HEK293T (cell line): ENCODE measurements around the gene ZFP36.

Experiments used
- CTCF ChIA-PET: fragments of 350-600 bp; formaldehyde crosslinking; extraction: SDS; loops from one replicate; lab custom pipeline; 2021; ENCODE audit warnings: antibody characterized with exemption, inconsistent platforms; lab: Yijun Ruan, JAX
- POLR2A ChIA-PET: fragments of 350-600 bp; formaldehyde crosslinking; extraction: SDS; loops from one replicate; lab custom pipeline; 2020; ENCODE audit warnings: antibody characterized with exemption, inconsistent platforms; lab: Yijun Ruan, JAX
- DNase-seq: peaks from one replicate; pipeline ENCODE4 v3.0.0; 2012; ENCODE audit warnings: mixed read lengths; ENCODE audit errors: extremely low spot score
- ARNT ChIP-seq: fragments of 450-650 bp; IDR thresholded peaks from 2 replicates; pipeline ENCODE4 v1.6.1; 2017; ENCODE audit warnings: mild to moderate bottlenecking
- BHLHE40 ChIP-seq: fragments of 450-650 bp; IDR thresholded peaks from 2 replicates; pipeline ENCODE4 v1.6.1; 2016; ENCODE audit warnings: mild to moderate bottlenecking, moderate library complexity, borderline replicate concordance
- CTBP1 ChIP-seq: fragments of 450-650 bp; IDR thresholded peaks from 2 replicates; pipeline ENCODE4 v1.6.1; 2016; ENCODE audit warnings: borderline replicate concordance
- ELF4 ChIP-seq: fragments of 450-650 bp; IDR thresholded peaks from 2 replicates; pipeline ENCODE4 v1.6.1; 2017; ENCODE audit warnings: antibody characterized with exemption
- FOXA1 ChIP-seq: fragments of 450-650 bp; IDR thresholded peaks from 2 replicates; pipeline ENCODE4 v1.6.1; 2016; ENCODE audit warnings: mild to moderate bottlenecking
- FOXK2 ChIP-seq: fragments of 450-650 bp; IDR thresholded peaks from 2 replicates; pipeline ENCODE4 v1.6.1; 2016; ENCODE audit warnings: mild to moderate bottlenecking
- FOXM1 ChIP-seq: fragments of 450-650 bp; IDR thresholded peaks from 2 replicates; pipeline ENCODE4 v1.6.1; 2017; ENCODE audit warnings: mild to moderate bottlenecking, borderline replicate concordance
- HDGF ChIP-seq: fragments of 450-650 bp; IDR thresholded peaks from 2 replicates; pipeline ENCODE4 v1.6.1; 2017; ENCODE audit warnings: antibody characterized with exemption, borderline replicate concordance
- L3MBTL2 ChIP-seq: fragments of 450-650 bp; conservative IDR thresholded peaks from 2 replicates; pipeline ENCODE4 v1.6.1; 2016; ENCODE audit warnings: mild to moderate bottlenecking
- LEF1 ChIP-seq: fragments of 450-650 bp; IDR thresholded peaks from 2 replicates; pipeline ENCODE4 v1.6.1; 2017; ENCODE audit warnings: mild to moderate bottlenecking, borderline replicate concordance
- NFRKB ChIP-seq: fragments of 450-650 bp; IDR thresholded peaks from 2 replicates; pipeline ENCODE4 v1.6.1; 2016; ENCODE audit warnings: mild to moderate bottlenecking, moderate library complexity
- SP1 ChIP-seq: fragments of 450-650 bp; IDR thresholded peaks from 2 replicates; pipeline ENCODE4 v1.6.1; 2017
- SUZ12 ChIP-seq: fragments of 450-650 bp; IDR thresholded peaks from 2 replicates; pipeline ENCODE4 v1.6.1; 2016; ENCODE audit warnings: mild to moderate bottlenecking
- TARDBP ChIP-seq: fragments of 450-650 bp; IDR thresholded peaks from 2 replicates; pipeline ENCODE4 v1.6.1; 2016
- ZNF384 ChIP-seq: fragments of 450-650 bp; IDR thresholded peaks from 2 replicates; pipeline ENCODE4 v1.6.1; 2016
- TF ChIP-seq, protein P1 (sequence below): fragments of 450-650 bp; IDR thresholded peaks from 2 replicates; pipeline ENCODE4 v1.6.1; 2016

ZFP36 gene, protein sequence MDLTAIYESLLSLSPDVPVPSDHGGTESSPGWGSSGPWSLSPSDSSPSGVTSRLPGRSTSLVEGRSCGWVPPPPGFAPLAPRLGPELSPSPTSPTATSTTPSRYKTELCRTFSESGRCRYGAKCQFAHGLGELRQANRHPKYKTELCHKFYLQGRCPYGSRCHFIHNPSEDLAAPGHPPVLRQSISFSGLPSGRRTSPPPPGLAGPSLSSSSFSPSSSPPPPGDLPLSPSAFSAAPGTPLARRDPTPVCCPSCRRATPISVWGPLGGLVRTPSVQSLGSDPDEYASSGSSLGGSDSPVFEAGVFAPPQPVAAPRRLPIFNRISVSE

GRCh38 chr19:39406656-39407409 lies at the start of gene ZFP36:
TSS of gene ZFP36 (plus strand) at chr19:39406847. CDS start at chr19:39406905, 58 bp downstream.
- ChIA-PET POLR2A (interaction anchor here (1.1 to 10.0 kb wide), 3 partner anchors 9 to 29 kb away, joined by 3 to 54 read pairs (median 7); partner anchors contain the start of genes MED29, PAF1 and RPS16), CTCF (no interaction called here)
- DNase-seq, result peak; percentile 72
- no peak for TF ChIP-seq SP1
- no peak for TF ChIP-seq LEF1
- TF ChIP-seq BHLHE40, result no peak
- no peak for TF ChIP-seq TARDBP
- peak; percentile 32; the same call in 1 of the 2 replicates for TF ChIP-seq L3MBTL2

- POLR2A ChIA-PET, result no interaction called here
- CTCF ChIA-PET, result no interaction called here
- DNase-seq, result no peak
- TF ChIP-seq HDGF (no peak), FOXM1 (no peak)
Observed at GRCh38 chr19:39359026-39359425, 47.6 kb upstream of the ZFP36 start.

DNA sequence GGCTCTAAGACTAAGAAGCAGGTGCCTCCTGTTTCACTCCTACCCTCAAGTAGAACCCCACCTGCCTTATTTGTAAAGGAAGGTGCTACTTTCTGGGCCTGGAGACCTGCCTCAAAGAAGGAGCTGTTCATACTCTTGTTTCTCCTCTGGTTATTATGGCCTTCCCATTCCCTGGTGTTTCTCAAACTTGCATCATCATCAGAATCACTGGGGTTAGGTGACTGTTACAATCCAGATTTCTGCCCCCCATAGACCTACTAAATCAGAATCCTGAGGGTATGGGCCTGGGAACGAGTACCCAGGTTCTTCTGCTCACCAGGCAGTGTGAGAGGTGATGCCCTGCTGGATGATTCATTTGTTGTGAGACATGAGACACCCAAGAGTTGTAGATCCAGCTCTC lies 46.0 kb upstream of the ZFP36 start:
- no peak for DNase-seq
- TF ChIP-seq NFRKB, result no peak
- TF ChIP-seq FOXK2, result no peak
- TF ChIP-seq FOXA1, result no peak
- no peak for TF ChIP-seq ZNF384
- ChIA-PET POLR2A (no interaction called here), CTCF (no interaction called here)

GRCh38 chr19:39362682-39363657 lies 43.7 kb upstream of the ZFP36 start:
- no peak for DNase-seq
- no peak for TF ChIP-seq BHLHE40
- TF ChIP-seq ARNT, result no peak
- TF ChIP-seq NFRKB, result no peak
- TF ChIP-seq HDGF, result no peak
- CTCF ChIA-PET, result interaction anchor here (0.6 kb wide), 1 partner anchor 101 kb away, joined by 5 read pairs; no protein-coding TSS in a partner anchor
- POLR2A ChIA-PET, result interaction anchor here (1.0 kb wide), 1 partner anchor 73 kb away, joined by 3 read pairs; the partner anchor contains the start of gene RPS16

DNA sequence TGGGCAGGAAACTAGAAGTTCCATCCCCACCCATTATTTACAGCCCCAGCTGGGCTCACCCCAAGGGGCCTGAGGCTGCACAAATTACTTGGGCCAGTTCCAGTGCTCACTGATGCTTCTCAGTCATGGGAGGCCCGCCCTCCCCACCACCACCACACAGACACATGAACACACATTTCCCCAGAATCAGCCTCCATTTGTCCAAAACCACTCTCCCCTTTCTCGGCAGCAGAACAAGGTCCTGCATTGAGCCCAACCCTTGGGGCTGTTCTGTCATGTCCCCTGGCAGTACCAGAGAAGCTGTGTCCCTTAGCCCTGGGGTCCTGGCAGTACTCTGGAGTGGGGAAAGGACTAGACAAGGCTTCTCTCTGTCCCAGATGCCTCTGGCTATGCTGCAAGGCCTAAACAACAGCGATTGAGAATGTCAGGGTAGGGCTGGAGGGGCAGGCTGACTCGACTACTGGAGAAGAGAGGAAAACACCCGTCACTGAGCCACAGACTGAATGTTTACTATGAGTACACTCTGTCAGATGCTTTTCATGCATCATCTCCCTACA lies 42.7 kb upstream of the ZFP36 start:
- no peak for DNase-seq
- ChIA-PET CTCF (no interaction called here), POLR2A (no interaction called here)
- no peak for TF ChIP-seq L3MBTL2
- no peak for TF ChIP-seq TARDBP
- TF ChIP-seq ZNF384, result no peak
- TF ChIP-seq NFRKB, result no peak
- TF ChIP-seq ARNT, result no peak
- no peak for TF ChIP-seq BHLHE40
- TF ChIP-seq FOXK2, result no peak
- TF ChIP-seq, protein P1, sequence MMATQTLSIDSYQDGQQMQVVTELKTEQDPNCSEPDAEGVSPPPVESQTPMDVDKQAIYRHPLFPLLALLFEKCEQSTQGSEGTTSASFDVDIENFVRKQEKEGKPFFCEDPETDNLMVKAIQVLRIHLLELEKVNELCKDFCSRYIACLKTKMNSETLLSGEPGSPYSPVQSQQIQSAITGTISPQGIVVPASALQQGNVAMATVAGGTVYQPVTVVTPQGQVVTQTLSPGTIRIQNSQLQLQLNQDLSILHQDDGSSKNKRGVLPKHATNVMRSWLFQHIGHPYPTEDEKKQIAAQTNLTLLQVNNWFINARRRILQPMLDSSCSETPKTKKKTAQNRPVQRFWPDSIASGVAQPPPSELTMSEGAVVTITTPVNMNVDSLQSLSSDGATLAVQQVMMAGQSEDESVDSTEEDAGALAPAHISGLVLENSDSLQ, result no peak
- TF ChIP-seq LEF1, result no peak
- no peak for TF ChIP-seq FOXA1
- TF ChIP-seq SP1, result no peak
- no peak for TF ChIP-seq SUZ12
- no peak for TF ChIP-seq ELF4

DNA sequence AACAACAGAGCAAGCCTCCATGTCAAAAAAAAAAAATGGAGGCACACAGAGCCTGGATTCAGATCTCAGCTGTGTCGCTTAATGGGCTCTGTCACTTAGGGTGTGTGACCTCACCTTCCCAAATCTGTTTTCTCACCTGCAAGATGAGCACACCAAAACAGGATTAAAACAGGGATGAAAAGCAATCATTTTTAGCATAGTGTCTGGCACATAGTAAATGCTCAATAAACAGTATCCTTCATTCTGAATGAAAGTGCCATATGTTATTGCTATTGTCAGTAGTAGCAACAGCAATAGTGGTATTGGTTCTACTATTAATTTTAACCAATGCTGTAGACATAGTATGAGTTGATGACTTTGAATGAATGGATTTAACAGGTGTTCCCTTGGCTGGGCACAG lies 41.1 kb upstream of the ZFP36 start:
- DNase-seq, result no peak
- CTCF ChIA-PET, result no interaction called here
- POLR2A ChIA-PET, result no interaction called here
- TF ChIP-seq FOXK2 (no peak), FOXA1 (no peak), NFRKB (no peak), SP1 (no peak), HDGF (no peak), FOXM1 (no peak), BHLHE40 (no peak), ARNT (no peak), LEF1 (no peak), ZNF384 (no peak), L3MBTL2 (no peak), ELF4 (no peak)
- TF ChIP-seq, protein P1, result no peak

DNA sequence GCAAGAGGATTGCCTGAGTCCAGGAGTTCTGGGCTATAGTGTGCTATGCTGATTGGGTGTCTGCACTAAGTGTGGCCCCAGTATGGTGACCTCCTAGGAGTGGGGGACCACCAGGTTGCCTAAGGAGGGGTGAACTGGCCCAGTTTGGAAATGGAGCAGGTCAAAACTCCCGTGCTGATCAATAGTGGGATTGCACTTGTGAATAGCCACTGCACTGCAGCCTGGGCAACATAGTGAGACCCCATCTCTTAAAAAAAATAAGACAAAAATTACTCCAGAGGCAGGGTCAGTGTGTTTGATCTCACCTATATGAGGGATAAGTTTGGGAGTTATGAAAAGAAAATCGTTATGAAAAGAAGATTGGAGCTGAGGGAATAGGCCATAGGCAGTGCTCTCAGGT lies 37.4 kb upstream of the ZFP36 start:
- DNase-seq, result no peak
- TF ChIP-seq NFRKB (no peak), ELF4 (no peak), FOXM1 (no peak), CTBP1 (no peak), LEF1 (no peak), L3MBTL2 (no peak), SP1 (no peak), BHLHE40 (no peak), FOXA1 (no peak), TARDBP (no peak), HDGF (no peak), SUZ12 (no peak)
- TF ChIP-seq, protein P1, result no peak
- ChIA-PET CTCF (interaction anchor here (1.0 kb wide), 1 partner anchor 22 kb away, joined by 4 read pairs; the partner anchor contains the start of genes MED29 and PAF1), POLR2A (interaction anchor here (1.4 kb wide), 1 partner anchor 22 kb away, joined by 3 read pairs; the partner anchor contains the start of genes MED29 and PAF1)
